DOHH2 (cell line): ENCODE measurements around the gene CACNA2D2.

Source experiments
- H3F3A ChIP-seq: fragments of 200-600 bp; sonication (generic), shearing (Covaris generic); 2 replicates; pipeline ENCODE4 v1.6.0; 2016; ENCODE audit warnings: antibody characterized with exemption, mild to moderate bottlenecking; ENCODE audit not compliant: control insufficient read depth, insufficient read depth
- H3K27ac ChIP-seq: fragments of 200-600 bp; sonication (generic); 2 replicates; pipeline ENCODE4 v1.5.1; 2014; ENCODE audit warnings: low read depth, mild to moderate bottlenecking, low read length, moderate library complexity
- H3K27me3 ChIP-seq: fragments of 200-600 bp; sonication (generic); 2 replicates; pipeline ENCODE4 v1.6.1; 2014; ENCODE audit warnings: mild to moderate bottlenecking, low read length, mixed read lengths; ENCODE audit not compliant: control insufficient read depth
- H3K36me3 ChIP-seq: fragments of 200-600 bp; sonication (generic); 2 replicates; pipeline ENCODE4 v1.6.1; 2014; ENCODE audit warnings: mild to moderate bottlenecking, low read length, moderate library complexity, mixed read lengths; ENCODE audit not compliant: control insufficient read depth
- H3K4me1 ChIP-seq: fragments of 200-600 bp; sonication (generic); 2 replicates; pipeline ENCODE4 v1.6.1; 2014; ENCODE audit warnings: mild to moderate bottlenecking, low read length, mixed read lengths; ENCODE audit not compliant: control insufficient read depth
- H3K4me2 ChIP-seq: fragments of 200-600 bp; sonication (generic); 2 replicates; pipeline ENCODE4 v1.6.0; 2014; ENCODE audit warnings: mild to moderate bottlenecking, low read length, moderate library complexity
- H3K4me3 ChIP-seq: fragments of 200-600 bp; sonication (generic); 2 replicates; pipeline ENCODE4 v1.5.1; 2014; ENCODE audit warnings: mild to moderate bottlenecking, low read length, mixed read lengths
- H3K79me2 ChIP-seq: fragments of 200-600 bp; sonication (generic); 2 replicates; pipeline ENCODE4 v1.6.1; 2014; ENCODE audit warnings: mild to moderate bottlenecking, low read length, mixed read lengths; ENCODE audit not compliant: control insufficient read depth
- H3K9me2 ChIP-seq: fragments of 200-600 bp; sonication (generic); replicated peaks from 2 replicates; pipeline ENCODE4 v1.6.1; 2014; ENCODE audit warnings: mild to moderate bottlenecking, low read length, mixed read lengths; ENCODE audit not compliant: control insufficient read depth
- H3K9me3 ChIP-seq: fragments of 200-600 bp; sonication (generic); 2 replicates; pipeline ENCODE4 v1.6.1; 2014; ENCODE audit warnings: antibody characterized with exemption, low read length, mixed read lengths; ENCODE audit not compliant: control insufficient read depth, insufficient read depth
- H4K20me1 ChIP-seq: fragments of 200-600 bp; sonication (generic); 2 replicates; pipeline ENCODE4 v1.6.0; 2014; ENCODE audit warnings: low read depth, mild to moderate bottlenecking, antibody characterized with exemption, low read length, moderate library complexity; ENCODE audit not compliant: control insufficient read depth, insufficient read depth
- CTCF ChIP-seq: fragments of 200-600 bp; sonication (generic); IDR thresholded peaks from one replicate; pipeline ENCODE4 v1.5.1; 2014; ENCODE audit warnings: antibody characterized with exemption, mild to moderate bottlenecking, low read depth, low read length; ENCODE audit not compliant: poor library complexity, severe bottlenecking
- EZH2phosphoT487 ChIP-seq: fragments of 200-600 bp; sonication (generic); IDR thresholded peaks from 2 replicates; pipeline ENCODE4 v1.6.1; 2017; ENCODE audit warnings: borderline replicate concordance, mild to moderate bottlenecking, antibody characterized with exemption, low read length, moderate library complexity, mixed read lengths

The CACNA2D2 gene

DNA sequence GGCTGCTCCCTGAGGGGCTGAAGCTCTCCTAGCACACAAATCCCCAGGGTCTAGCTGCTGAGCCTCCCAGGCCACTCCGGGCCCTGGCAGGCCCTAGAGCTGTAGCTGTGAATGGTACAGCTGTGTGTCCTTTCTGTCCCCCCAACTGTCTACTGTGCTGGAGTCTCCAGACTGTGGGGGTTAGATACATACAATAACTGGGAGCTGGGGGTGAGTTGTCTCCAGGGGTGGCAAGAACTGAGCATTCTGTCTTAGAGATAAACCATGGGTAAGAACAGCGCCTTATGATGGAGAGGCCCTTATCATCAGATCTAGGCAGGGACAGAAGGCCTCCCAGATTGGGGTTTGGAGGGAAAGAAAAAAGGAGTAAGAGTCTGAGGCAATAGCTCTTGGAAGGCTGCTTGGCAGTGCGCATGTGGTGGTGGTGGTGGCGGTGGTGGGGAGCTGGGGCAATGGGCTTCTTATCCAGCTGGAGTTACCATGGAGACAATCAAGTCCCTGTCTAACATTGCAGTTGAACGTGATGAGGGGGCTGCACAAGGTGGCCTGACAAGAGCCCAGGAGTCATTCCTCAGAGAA is 149.2 kb downstream of the CACNA2D2 start:
- Histone ChIP-seq H3K9me2 (no peaks in the 10 kb centered on the region), H3K27ac (no peak overlapping the region), H3K79me2 (peaks cover 72% of the 10 kb centered on the region), H4K20me1 (peaks cover 23% of the 10 kb centered on the region), H3K36me3 (peaks cover 60% of the 10 kb centered on the region), H3F3A (0 out of 2 replicates have a peak, but pooled peaks cover 4% of the 10 kb centered on the region), H3K27me3 (no peaks in the 10 kb centered on the region), H3K9me3 (no peaks in the 10 kb centered on the region), H3K4me2 (no peak overlapping the region), H3K4me1 (peaks cover 49% of the 10 kb centered on the region), H3K4me3 (no peak overlapping the region)
- no peak for TF ChIP-seq EZH2phosphoT487
- no peak for TF ChIP-seq CTCF

DNA sequence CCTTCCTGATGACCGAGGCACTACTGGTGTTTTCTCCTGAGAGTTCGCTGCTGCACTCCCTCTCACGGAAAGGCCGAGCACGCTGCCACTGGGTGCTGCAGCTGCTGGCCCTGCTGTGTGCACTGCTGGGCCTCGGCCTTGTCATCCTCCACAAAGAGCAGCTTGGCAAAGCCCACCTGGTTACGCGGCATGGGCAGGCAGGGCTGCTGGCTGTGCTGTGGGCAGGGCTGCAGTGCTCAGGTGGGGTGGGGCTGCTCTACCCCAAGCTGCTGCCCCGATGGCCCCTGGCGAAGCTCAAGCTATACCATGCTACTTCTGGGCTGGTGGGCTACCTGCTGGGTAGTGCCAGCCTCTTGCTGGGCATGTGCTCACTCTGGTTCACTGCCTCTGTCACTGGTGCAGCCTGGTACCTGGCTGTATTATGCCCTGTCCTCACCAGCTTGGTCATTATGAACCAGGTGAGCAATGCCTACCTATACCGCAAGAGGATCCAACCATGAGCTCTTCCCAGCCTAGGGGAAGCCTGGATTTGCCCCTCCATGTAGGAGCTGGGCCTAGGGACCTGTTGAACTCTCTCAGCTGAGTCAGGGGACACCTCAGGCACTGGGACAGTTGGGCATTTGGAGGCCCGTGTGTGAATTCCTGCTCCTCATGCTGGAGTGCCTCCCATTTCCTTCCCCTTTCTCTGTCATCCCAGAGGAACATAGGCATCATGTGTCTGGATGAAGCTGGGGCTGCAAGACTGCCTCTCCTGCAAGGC is 150.0 kb downstream of the CACNA2D2 start:
- H3K9me3 ChIP-seq: no peaks in the 10 kb centered on the region
- no peaks in the 10 kb centered on the region for H3K9me2 ChIP-seq
- 0 out of 2 replicates have a peak, but pooled peaks cover 4% of the 10 kb centered on the region for H3F3A ChIP-seq
- H4K20me1 ChIP-seq: peaks cover 23% of the 10 kb centered on the region
- H3K36me3 ChIP-seq: peaks cover 62% of the 10 kb centered on the region
- TF ChIP-seq CTCF (no peak), EZH2phosphoT487 (no peak)
- H3K4me1 ChIP-seq: peaks cover 51% of the 10 kb centered on the region
- no peak overlapping the region for H3K4me2 ChIP-seq
- no peaks in the 10 kb centered on the region for H3K27me3 ChIP-seq
- H3K4me3 ChIP-seq: no peak overlapping the region
- H3K27ac ChIP-seq: no peak overlapping the region
- peaks cover 66% of the 10 kb centered on the region for H3K79me2 ChIP-seq

GRCh38 chr3:50352781-50353180 is 150.7 kb downstream of the CACNA2D2 start:
- H3K9me2 ChIP-seq: no peaks in the 10 kb centered on the region
- no peak overlapping the region for H3K4me3 ChIP-seq
- H4K20me1 ChIP-seq: peaks cover 18% of the 10 kb centered on the region
- TF ChIP-seq EZH2phosphoT487: no peak
- TF ChIP-seq CTCF: no peak
- H3K79me2 ChIP-seq: peaks cover 59% of the 10 kb centered on the region
- H3K27ac ChIP-seq: no peak overlapping the region
- no peaks in the 10 kb centered on the region for H3K9me3 ChIP-seq
- H3K4me1 ChIP-seq: peaks cover 45% of the 10 kb centered on the region
- H3K36me3 ChIP-seq: peaks cover 62% of the 10 kb centered on the region
- H3K4me2 ChIP-seq: no peak overlapping the region
- H3F3A ChIP-seq: 0 out of 2 replicates have a peak, but pooled peaks cover 4% of the 10 kb centered on the region
- no peaks in the 10 kb centered on the region for H3K27me3 ChIP-seq
